Stromal cell of bone marrow (primary cell): ENCODE data around the gene VSIG8.

Source experiments
- DNase-seq: peaks from one replicate; pipeline ENCODE4 v3.0.0-alpha.2; 2012; ENCODE audit warnings: low read depth

Gene VSIG8

GRCh38 chr1:159883134-159883533 lies 20.7 kb upstream of the VSIG8 start:
- no peak for DNase-seq

GRCh38 chr1:159882527-159882862 lies 20.0 kb upstream of the VSIG8 start:
- DNase-seq = peak; percentile 19

DNA sequence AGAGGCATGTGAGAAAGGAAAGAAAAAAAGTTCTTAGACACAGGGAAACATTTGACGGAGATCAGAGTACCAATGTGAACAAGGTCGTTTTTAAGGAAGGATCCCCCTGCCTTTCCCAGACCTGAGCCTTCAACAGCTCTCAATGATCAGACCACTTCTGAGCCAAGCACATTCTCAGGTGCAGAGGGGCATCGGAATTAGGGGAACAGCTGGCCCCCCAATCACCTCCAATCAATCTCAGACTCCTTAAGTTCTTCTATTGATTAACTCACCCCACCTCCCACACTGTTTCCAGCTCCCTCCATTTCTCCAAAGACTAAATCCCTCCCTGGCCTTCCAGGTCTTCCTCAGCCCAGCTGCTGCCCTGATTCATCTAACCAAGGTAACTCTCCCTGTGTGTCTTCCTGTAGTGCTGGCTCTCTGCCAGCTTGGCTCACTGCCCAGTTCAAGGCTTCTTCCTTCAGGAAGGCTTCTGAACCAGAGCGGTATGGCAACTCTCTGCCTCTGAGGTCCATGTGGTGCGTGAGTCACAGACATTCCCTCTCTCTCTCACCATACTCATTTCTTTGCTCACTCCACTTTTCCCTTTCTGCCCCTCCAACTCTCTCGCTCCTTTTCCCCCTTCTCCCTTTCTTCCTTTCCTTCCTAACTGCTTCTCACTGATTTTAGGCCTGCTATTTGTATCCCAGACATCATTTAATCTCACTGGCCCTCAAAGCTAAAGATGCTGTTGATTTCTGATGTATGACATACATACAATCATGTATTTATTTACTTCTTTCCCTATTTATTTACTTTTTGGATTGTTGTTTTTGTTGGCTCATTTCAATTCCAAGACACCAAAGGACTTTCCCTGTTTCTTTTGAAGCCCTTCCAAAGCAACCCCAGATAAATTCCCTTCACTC lies 19.4 kb upstream of the VSIG8 start:
- DNase-seq = peak; percentile 81

DNA sequence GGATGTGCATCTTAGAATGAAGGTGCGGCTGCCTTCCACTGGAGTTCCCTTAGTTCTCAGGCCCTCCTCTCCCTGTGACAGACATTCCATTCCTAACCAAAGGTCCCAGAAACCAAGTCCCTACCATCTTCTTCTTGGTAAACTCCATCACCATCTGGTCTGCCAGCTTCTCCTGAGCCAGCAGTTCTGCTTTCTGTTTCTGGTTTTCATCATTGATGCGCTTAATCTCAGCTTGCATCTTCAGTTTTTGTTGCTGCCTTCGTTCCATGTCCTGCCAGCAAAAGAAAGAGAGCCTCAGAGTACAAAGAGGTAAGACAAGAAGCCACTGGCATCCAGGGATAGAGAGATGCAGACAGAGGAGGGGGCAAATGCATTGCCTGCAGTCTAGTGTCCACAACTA lies 18.0 kb upstream of the VSIG8 start:
- no peak for DNase-seq

DNA sequence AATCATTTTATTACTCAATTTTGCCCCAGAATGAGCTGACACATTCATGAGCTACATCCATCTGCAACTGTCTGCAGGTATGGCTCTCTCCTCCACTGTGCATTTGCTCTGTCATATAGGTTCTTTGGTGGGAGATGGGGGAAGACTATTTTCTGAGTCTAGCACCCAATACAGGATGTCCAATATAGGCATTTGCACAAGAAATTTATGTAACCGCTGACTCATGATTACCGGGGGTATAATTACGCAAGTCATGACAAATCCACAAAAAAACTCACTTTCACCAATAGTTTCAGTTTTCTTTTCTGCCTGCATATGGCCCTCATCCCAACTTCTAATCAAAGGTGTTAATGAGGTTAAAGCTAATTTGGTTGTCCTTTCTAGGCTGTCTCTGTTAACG lies 17.5 kb upstream of the VSIG8 start:
- peak; percentile 65 for DNase-seq

GRCh38 chr1:159879136-159879535 lies 16.7 kb upstream of the VSIG8 start:
- DNase-seq = no peak

GRCh38 chr1:159877695-159878444 lies 15.4 kb upstream of the VSIG8 start:
- DNase-seq = no peak

GRCh38 chr1:159873530-159874143 lies 11.2 kb upstream of the VSIG8 start:
- no peak for DNase-seq

- DNase-seq = no peak
Observed at GRCh38 chr1:159872891-159873290, 10.4 kb upstream of the VSIG8 start.

DNA sequence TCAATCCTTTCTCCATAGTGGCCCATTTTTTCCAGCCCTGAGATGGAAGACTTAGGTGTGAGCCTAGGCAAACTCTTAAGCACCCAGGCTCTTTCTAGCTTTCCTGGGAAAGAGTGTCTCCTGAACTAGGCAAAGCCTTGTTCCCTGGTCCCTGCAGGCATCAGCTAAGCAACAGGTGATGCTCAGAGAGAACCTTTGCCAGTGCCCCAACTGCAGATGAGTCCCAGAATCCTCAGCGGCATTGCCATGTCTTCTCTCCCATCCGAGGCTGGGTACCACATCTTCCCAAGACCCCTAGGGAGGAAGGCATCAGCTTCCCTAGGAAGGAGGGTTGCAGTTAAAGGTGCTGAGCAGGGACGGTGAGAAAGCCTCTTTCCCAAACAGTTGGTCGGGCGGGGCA lies 8.2 kb upstream of the VSIG8 start:
- no peak for DNase-seq

- DNase-seq = no peak
Observed at GRCh38 chr1:159869607-159870006, 7.2 kb upstream of the VSIG8 start.

- no peak for DNase-seq
Observed at GRCh38 chr1:159869173-159869572, 6.7 kb upstream of the VSIG8 start.

GRCh38 chr1:159868766-159869165 lies 6.3 kb upstream of the VSIG8 start:
- no peak for DNase-seq

GRCh38 chr1:159867664-159868026 lies 5.2 kb upstream of the VSIG8 start:
- no peak for DNase-seq

GRCh38 chr1:159866905-159867663 lies 4.6 kb upstream of the VSIG8 start:
- DNase-seq = no peak

DNA sequence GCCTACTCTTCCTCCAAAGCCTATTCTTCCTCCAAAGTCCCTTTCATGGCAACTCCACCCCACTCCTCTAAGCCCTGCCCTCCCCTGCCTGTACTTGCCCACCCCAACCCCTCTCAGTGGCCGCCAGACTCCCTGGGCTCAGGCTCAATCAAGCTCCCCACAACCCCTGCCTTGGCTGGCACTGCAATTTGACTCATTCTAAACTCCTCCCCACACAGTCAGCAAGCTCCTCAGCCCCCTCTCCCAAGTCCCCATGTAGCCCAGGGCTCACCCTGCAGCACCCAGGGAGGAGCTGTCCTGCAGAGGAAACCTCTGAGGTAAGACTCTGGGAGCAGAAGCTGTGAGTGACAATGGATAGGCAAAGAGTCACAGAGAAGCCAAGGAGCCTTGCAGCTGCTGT lies 3.6 kb upstream of the VSIG8 start:
- DNase-seq = no peak

DNA sequence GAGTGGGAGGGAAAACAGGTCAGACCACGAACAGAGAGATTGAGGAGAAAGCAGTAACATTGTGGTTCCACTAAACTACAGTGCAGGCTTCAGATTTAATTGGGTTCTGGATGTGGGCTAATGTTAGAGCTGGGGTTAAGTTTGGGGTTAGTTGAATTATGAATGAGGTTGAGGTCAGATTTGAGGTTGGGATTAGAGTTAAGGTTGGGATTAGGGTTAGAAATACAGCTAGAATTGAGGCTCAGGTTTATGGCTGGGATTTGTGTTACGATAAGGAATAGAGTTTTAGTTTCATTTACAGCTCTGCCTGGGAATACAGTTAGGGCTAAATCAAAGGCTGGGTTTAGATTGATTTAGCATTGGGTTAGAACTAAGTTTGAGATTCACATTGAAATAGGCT lies 1.8 kb upstream of the VSIG8 start:
- no peak for DNase-seq

DNA sequence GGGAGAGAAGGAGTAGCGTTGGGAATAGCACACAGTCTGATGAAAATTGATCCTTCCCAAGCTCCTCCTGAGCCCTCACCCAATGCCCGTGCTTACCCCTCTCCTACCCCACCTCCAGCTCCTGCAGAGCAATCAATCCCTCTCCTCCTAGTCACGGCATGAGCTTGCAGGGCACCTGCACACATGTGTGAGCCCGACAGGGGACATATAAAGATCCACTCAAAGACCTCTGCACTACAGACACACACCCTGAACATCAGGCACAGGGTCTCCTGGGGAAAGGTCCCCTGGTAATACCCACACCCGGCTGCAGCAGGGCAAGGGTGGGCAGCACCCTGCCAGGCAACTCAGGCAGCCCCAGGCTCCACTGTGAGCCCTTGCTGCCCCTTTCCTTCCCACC lies 426 bp downstream of the VSIG8 start:
- no peak for DNase-seq

DNA sequence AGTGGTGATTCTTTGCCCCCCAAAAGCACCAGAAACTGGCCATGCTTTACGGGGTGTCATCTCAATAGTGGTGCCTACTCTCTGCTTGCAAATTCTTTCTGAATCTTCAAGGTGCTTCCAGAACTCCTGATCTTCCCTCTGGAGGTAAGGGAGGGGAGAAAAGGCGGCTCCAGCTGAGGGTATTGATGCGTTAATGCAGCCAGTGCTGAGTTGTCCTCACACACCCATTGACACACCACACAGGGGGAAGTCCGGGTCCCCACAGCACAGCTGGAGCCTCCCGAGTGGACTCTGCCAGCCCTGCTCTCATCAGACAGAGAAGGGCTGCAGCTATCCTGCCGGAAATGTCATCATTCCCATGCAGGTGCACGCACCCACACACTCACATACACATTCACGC lies 1.2 kb downstream of the VSIG8 start:
- no peak for DNase-seq

DNA sequence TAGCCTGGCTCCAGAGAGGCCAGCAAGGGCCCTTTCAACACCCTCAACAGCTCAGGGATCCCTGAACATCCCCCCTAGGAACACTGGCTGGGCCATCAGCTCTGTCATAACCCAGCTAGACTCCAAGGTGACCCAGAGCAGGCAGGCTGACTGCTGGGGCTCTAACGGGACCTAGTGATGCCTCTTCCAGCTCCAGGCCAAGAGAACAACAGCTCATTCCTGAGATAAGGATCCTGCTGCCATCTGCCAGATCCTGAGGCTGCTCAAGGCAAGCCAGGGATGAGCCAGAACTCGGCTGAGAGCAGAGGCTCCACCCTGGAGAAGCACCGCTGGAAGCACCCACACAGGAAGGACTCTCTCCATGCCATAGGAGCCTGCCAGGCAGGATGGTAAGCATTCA lies 2.0 kb downstream of the VSIG8 start:
- no peak for DNase-seq

DNA sequence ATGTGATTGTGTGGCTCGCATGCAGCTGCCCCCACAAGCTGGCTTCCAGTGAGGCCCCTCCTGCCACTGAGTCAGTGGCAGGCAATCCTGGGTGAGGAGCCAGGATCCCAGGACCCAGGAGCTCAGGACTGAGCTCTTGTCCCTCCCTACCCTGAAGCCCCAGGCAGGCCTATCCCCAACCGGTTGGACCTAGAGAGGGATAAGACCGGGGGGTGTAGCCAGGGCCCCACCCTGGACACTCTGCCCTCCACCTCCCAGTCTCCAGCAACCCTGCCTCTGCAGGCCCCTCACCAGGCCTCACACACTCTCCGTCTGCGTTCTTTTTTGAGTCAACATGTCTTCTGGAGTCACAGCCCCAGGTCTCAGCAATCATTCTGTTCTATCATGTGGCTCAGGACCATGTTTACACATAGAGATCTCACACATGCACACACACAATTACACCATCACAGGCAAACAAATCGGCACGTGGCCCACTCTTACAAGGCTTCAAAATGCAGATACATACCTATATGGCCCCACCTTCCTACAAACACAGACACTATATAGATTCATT lies 2.6 kb downstream of the VSIG8 start:
- DNase-seq = no peak

DNA sequence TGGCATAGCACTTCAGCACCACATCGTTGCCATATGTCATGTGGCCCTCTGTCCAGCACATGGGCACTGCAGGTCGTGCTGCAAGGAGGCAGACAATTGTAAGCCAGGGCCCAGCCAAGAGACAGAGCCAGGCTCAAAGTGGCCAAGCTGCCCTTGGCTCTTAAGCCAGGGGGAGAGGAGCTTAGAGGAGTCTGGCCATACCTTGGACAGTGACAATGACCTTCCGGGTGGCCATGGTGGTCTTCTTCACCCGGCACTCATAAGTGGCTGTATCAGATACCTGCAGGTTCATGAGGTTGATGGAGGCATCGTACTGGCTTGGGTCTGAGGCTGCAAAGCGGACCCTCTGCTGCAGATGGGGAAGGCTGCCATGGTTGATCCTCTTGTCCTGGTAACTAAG lies 4.6 kb downstream of the VSIG8 start:
- DNase-seq = no peak
